GM19043 (cell line): ENCODE results near the gene BCL2A1.

ENCODE experiments used
- ATAC-seq: cut with Tn5 transposase; IDR thresholded peaks from one replicate; pipeline ENCODE4 v1.9.1; 2021; ENCODE audit warnings: low read depth; ENCODE audit not compliant: unreplicated experiment

The BCL2A1 gene

GRCh38 chr15:79990280-79990996 is 19.4 kb upstream of the BCL2A1 start:
- ATAC-seq = no peak

GRCh38 chr15:79989682-79990081 is 18.7 kb upstream of the BCL2A1 start:
- ATAC-seq = no peak

- ATAC-seq = no peak
These were observed 18.2 kb upstream of the BCL2A1 start for GRCh38 chr15:79989183-79989582.

GRCh38 chr15:79988448-79989117 is 17.6 kb upstream of the BCL2A1 start:
- no peak for ATAC-seq

GRCh38 chr15:79987969-79988368 is 17.0 kb upstream of the BCL2A1 start:
- ATAC-seq = no peak

GRCh38 chr15:79987569-79987955 is 16.6 kb upstream of the BCL2A1 start:
- ATAC-seq = no peak

GRCh38 chr15:79981831-79982455 is 10.9 kb upstream of the BCL2A1 start:
- no peak for ATAC-seq

- ATAC-seq = peak; percentile 61
These were observed 7.9 kb upstream of the BCL2A1 start for GRCh38 chr15:79978655-79979514.

GRCh38 chr15:79978260-79978654 is 7.3 kb upstream of the BCL2A1 start:
- no peak for ATAC-seq

GRCh38 chr15:79977431-79978054 is 6.5 kb upstream of the BCL2A1 start:
- peak; percentile 38 for ATAC-seq

GRCh38 chr15:79973456-79974195 is 2.6 kb upstream of the BCL2A1 start:
- no peak for ATAC-seq

GRCh38 chr15:79972863-79973262 is 1.9 kb upstream of the BCL2A1 start:
- no peak for ATAC-seq

- ATAC-seq = no peak
These were observed 815 bp downstream of the BCL2A1 start for GRCh38 chr15:79970181-79970580.

GRCh38 chr15:79969146-79969545 is 1.9 kb downstream of the BCL2A1 start:
- ATAC-seq = no peak

- no peak for ATAC-seq
These were observed 3.5 kb downstream of the BCL2A1 start for GRCh38 chr15:79967298-79968182.

GRCh38 chr15:79966634-79967297 is 4.2 kb downstream of the BCL2A1 start:
- ATAC-seq = no peak

- ATAC-seq = no peak
These were observed 5.0 kb downstream of the BCL2A1 start for GRCh38 chr15:79965846-79966630.
